Psoas muscle (tissue), 8 donors: ENCODE data around the gene ALDOB. TPM values are rescaled to one million over a fixed set of nuclear protein-coding genes. Genes with fewer than 3 reads are reported as not detected.
A peak's percentile ranks its signal among the peaks of the same experiment; 100 is the strongest.

Source experiments
- ATAC-seq, 4 donors: fragments of 200-7000 bp; cut with Tn5 transposase; one replicate each; pipeline ENCODE4 v1.9.1; 2020; ENCODE audit warnings: moderate library complexity in 3 of 4, mild to moderate bottlenecking in 2 of 4
- DNase-seq, 2 donors: peaks; one replicate each; pipeline ENCODE4 v3.0.0-alpha.2; 2020
- H3K27ac ChIP-seq: fragments of 200-600 bp; one replicate; pipeline ENCODE4 v1.8.0; 2022
- H3K27me3 ChIP-seq, 3 donors: fragments of 200-600 bp in 1 of 3; one replicate each; pipeline versions ENCODE4 v1.6.1 to v1.8.0; 2013 to 2022; ENCODE audit warnings: low read length in 2 of 3, mild to moderate bottlenecking in 2 of 3, moderate library complexity in 1 of 3; ENCODE audit not compliant: insufficient read depth in 3 of 3
- H3K36me3 ChIP-seq, 2 donors: fragments of 200-600 bp in 1 of 2; one replicate each; pipeline versions ENCODE4 v1.6.1 to v1.8.0; 2013 to 2022; ENCODE audit warnings: low read depth in 1 of 2, mild to moderate bottlenecking in 1 of 2, moderate library complexity in 1 of 2; ENCODE audit not compliant: insufficient read depth in 1 of 2
- H3K4me1 ChIP-seq: fragments of 200-600 bp; one replicate; pipeline ENCODE4 v1.8.0; 2022
- H3K4me3 ChIP-seq: fragments of 200-600 bp; one replicate; pipeline ENCODE4 v1.8.0; 2022; ENCODE audit warnings: mild to moderate bottlenecking
- H3K9me3 ChIP-seq: fragments of 200-600 bp; one replicate; pipeline ENCODE4 v1.8.0; 2022
- WGBS, 3 donors: extraction: QIAGEN DNeasy Blood & Tissue Kit; methylation state at CpG; one replicate each; pipeline versions ENCODE4 v1.1.6 to v1.1.7; 2013; 5-methylcytosine and 5-hydroxymethylcytosine counted together
- intact Hi-C, 2 donors: fragments of 100-400 bp; cut with DNase I; formaldehyde crosslinking; loops; one replicate each; pipeline versions ENCODE4 v1.11.0 to v1.14.2; 2022
- polyA plus RNA-seq, 3 donors: library from polyadenylated mRNA; stranded (reverse); fragments of 200-250 nt; gene quantifications; one replicate each; pipeline ENCODE4 v1.2.3, GENCODE V29; 2013
- total RNA-seq, 4 donors: library from RNA; stranded (reverse); fragmentation: NEBNext Ultra II Directional in 2 of 4; extraction: Animal tissue kit (Norgen Biotek cat#: 25700) in 2 of 4; gene quantifications; one replicate each; pipeline versions ENCODE4 v1.2.1 to v1.2.4, GENCODE V29; 2021 to 2023
- TF ChIP-seq, protein P1 (sequence below): fragments of 200-600 bp; IDR thresholded peaks from one replicate; pipeline ENCODE4 v1.8.0; 2022; ENCODE audit warnings: antibody characterized with exemption
- donor health status: healthy with polysubstance abuse.
- donor health status: DM: no; HTN: no; CAD: no; lungs with moderate emphysema.
- donor health status: Bipolar disorder and iron deficiency.
- donor health status: healthy.
- donor health status: DM: yes; HTN: yes; CAD: no.
- donor health status: DM: no; HTN: no; CAD: no.
- donor health status: DM: no; HTN: no; CAD: no.
- donor health status: DM: yes; HTN: yes; CAD: no.

The ALDOB gene
- total and polyA plus RNA-seq, 7 donors = 0.26 to 4.3 (median 0.48) TPM; not detected in 2

DNA sequence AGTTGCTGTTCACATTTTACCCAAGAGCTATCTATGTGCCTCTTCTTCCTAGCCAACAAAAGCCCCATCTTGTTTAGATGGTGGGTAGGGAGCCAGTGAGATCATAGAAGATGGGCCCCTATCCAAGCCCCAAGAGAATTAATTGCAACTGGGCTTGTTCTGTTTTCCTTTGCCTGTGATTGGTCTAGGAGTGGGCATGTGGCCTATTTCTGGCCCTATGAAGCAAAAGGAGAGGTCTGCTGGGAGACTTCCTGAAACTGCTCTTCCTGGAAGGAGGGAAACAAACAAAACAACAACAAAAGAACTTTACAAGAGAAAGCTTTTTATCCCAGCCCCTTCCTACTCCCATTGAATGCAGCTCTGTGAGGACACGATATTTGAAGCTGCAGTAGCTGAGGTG lies 32.5 kb upstream of the ALDOB start:
- Histone ChIP-seq H3K9me3 (no peaks in the 10 kb centered on the region), H3K27ac (no peak overlapping the region), H3K4me3 (no peak overlapping the region), H3K36me3 (no peaks in the 10 kb centered on the region), H3K4me1 (no peaks in the 10 kb centered on the region), H3K27me3 (no peaks in the 10 kb centered on the region)
- intact Hi-C loops = no loop called here
- DNase-seq (no peak), ATAC-seq (no peak)
- TF ChIP-seq, protein P1, sequence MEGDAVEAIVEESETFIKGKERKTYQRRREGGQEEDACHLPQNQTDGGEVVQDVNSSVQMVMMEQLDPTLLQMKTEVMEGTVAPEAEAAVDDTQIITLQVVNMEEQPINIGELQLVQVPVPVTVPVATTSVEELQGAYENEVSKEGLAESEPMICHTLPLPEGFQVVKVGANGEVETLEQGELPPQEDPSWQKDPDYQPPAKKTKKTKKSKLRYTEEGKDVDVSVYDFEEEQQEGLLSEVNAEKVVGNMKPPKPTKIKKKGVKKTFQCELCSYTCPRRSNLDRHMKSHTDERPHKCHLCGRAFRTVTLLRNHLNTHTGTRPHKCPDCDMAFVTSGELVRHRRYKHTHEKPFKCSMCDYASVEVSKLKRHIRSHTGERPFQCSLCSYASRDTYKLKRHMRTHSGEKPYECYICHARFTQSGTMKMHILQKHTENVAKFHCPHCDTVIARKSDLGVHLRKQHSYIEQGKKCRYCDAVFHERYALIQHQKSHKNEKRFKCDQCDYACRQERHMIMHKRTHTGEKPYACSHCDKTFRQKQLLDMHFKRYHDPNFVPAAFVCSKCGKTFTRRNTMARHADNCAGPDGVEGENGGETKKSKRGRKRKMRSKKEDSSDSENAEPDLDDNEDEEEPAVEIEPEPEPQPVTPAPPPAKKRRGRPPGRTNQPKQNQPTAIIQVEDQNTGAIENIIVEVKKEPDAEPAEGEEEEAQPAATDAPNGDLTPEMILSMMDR = no peak
- WGBS, 3 donors = 52 to 84% (median 68%) methylated on average over 1 of the region's 1 CpG

DNA sequence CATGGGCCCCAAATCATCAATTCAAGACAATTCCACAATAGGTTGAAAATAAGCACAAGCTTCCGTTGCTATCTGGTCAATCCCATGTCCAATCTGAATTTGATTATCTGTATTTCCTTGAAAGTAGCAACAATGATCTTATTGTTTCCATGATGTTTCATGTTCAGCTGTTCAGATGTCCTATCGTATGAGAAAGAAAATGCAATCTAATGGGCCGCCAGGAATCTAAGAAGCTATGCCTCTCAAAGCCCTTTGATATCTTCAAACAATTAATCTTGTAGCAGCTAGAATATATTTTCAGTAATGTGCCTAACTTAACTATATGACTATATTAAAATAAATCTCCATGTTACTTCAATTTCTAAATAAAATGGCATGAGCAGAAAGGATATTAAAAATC lies 32.1 kb upstream of the ALDOB start:
- H3K4me1 ChIP-seq = no peaks in the 10 kb centered on the region
- H3K27me3 ChIP-seq = no peaks in the 10 kb centered on the region
- no peak for DNase-seq
- no peak overlapping the region for H3K4me3 ChIP-seq
- TF ChIP-seq, protein P1 = no peak
- no peaks in the 10 kb centered on the region for H3K36me3 ChIP-seq
- intact Hi-C loops = no loop called here
- H3K9me3 ChIP-seq = no peaks in the 10 kb centered on the region
- ATAC-seq = no peak
- 61 to 77% (median 62%) methylated on average over 3 of the region's 3 CpGs for WGBS, 3 donors
- H3K27ac ChIP-seq = no peak overlapping the region

DNA sequence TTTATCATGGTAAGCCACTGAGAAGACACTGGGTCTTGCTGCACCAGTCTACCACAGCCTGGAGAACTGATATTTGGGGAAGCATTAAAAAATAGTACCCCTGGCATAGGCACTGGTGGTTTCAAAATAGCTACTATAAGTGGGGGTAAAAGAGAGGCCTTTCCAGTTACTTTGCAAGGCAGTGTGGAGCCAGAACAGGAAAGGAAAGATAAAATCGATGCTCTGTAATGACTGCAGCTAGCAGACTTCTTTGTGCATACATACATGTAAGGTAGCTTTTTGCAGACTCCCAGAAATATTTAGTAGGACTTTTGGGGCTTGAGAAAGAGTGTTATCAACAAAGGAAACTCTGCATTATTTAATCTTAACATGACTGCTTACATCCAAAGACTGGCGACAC lies 31.3 kb upstream of the ALDOB start:
- Histone ChIP-seq H3K4me3 (no peak overlapping the region), H3K27ac (no peak overlapping the region), H3K4me1 (no peaks in the 10 kb centered on the region), H3K36me3 (no peaks in the 10 kb centered on the region), H3K27me3 (no peaks in the 10 kb centered on the region), H3K9me3 (no peaks in the 10 kb centered on the region)
- TF ChIP-seq, protein P1 = no peak
- ATAC-seq = no peak
- DNase-seq = no peak
- WGBS, 3 donors = 89 to 94% (median 93%) methylated on average over 2 of the region's 2 CpGs
- intact Hi-C loops = no loop called here

DNA sequence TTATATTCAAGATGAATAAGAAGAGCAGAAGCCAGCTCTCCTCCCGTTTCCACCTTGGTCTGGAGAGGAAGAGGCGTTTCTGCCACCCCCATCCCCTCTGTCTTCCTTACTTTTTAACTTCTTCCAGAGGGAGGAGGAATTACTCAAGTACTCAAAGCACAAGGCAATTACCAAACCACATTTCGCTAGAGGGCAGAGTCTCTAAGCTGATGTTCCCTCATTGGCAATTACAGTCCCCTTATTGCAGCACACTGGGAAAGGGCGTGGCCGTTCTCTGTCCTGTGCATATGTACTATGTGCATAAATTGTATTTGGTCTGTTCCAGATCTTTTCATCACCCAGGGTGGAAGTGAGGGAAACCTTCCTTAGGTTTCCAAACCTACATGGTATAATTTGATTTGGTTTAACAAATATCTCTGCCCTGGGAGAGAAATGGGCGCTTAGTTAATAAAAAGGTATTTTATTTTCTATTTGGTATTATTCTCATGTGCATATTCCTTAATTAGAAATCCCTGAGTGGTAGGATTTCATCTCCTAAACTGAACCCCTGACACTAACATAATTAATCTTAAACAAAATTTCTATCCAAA lies 29.8 kb upstream of the ALDOB start:
- Histone ChIP-seq H3K9me3 (no peaks in the 10 kb centered on the region), H3K4me1 (no peaks in the 10 kb centered on the region), H3K27ac (no peak overlapping the region), H3K36me3 (no peaks in the 10 kb centered on the region), H3K4me3 (no peak overlapping the region), H3K27me3 (peaks cover 0 to 3% (median 0%) of the 10 kb centered on the region in 3 donors)
- intact Hi-C loops = no loop called here
- 38 to 46% (median 38%) methylated on average over 6 of the region's 6 CpGs for WGBS, 3 donors
- no peak for DNase-seq
- TF ChIP-seq, protein P1 = peak; percentile 41
- peak in 2 of 4 donors; percentile 75 to 83 for ATAC-seq

DNA sequence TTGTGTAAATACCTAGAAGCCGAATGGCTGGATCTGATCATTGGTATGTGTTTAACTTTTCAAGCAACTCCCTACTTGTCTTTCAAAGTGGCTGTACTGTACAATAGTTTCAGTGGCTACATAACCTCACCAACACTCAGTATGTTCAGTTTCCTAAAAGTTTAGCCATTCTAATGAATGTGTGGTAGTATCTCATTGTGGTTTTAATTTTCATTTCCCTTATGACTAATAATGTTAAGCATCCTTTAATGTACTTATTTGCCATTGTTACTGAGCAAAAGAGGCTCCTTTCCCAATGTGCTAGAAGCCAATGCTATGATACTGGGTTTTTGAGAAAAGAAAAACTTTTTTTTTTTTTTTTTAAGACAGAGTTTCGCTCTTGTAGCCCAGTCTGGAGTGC lies 27.8 kb upstream of the ALDOB start:
- H3K36me3 ChIP-seq = no peaks in the 10 kb centered on the region
- H3K27me3 ChIP-seq = peaks cover 0 to 3% (median 0%) of the 10 kb centered on the region in 3 donors
- no peaks in the 10 kb centered on the region for H3K9me3 ChIP-seq
- H3K4me1 ChIP-seq = no peaks in the 10 kb centered on the region
- intact Hi-C loops = no loop called here
- no peak overlapping the region for H3K27ac ChIP-seq
- TF ChIP-seq, protein P1 = no peak
- WGBS, 3 donors = 92 to 95% (median 93%) methylated on average over 2 of the region's 2 CpGs
- no peak overlapping the region for H3K4me3 ChIP-seq
- ATAC-seq (no peak), DNase-seq (no peak)
